Right atrium auricular region (tissue), 2 donors: ENCODE results near the gene TNFAIP6. TPM values are rescaled to one million over a fixed set of nuclear protein-coding genes. Genes with fewer than 3 reads are reported as not detected.

Source experiments
- DNase-seq: peaks from one replicate; pipeline ENCODE4 v3.0.0-alpha.2; 2019; ENCODE audit warnings: low spot score
- H3K27ac ChIP-seq, 2 donors: fragments of 200-600 bp; sonication (generic); 1 replicate in 1 of 2; 2 replicates in 1 of 2; pipeline ENCODE4 v1.5.1; 2016 to 2019
- H3K27me3 ChIP-seq, 2 donors: fragments of 200-600 bp; sonication (generic); one replicate each; pipeline versions ENCODE4 v1.5.1 to v1.6.0; 2017 to 2019
- H3K36me3 ChIP-seq: fragments of 200-600 bp; sonication (generic); one replicate; pipeline ENCODE4 v1.5.1; 2016
- H3K4me1 ChIP-seq, 2 donors: fragments of 200-600 bp; sonication (generic); one replicate each; pipeline versions ENCODE4 v1.5.1 to v1.6.0; 2017 to 2019
- H3K4me3 ChIP-seq, 2 donors: fragments of 200-600 bp; sonication (generic); 1 replicate in 1 of 2; 2 replicates in 1 of 2; pipeline ENCODE4 v1.5.1; 2017 to 2019; ENCODE audit warnings: mild to moderate bottlenecking in 1 of 2, moderate library complexity in 1 of 2
- H3K9me3 ChIP-seq, 2 donors: fragments of 200-600 bp; sonication (generic); one replicate each; pipeline ENCODE4 v1.5.1; 2019
- CTCF ChIP-seq, 2 donors: fragments of 200-600 bp; sonication (generic); IDR thresholded peaks; one replicate each; pipeline ENCODE4 v1.5.1; 2019; ENCODE audit warnings: antibody characterized with exemption in 2 of 2
- total RNA-seq, 2 donors: library from RNA; depleted of rRNA; stranded (reverse); fragments of >200 nt; gene quantifications; one replicate each; pipeline ENCODE4 v1.1.0, GENCODE V29; 2016

Gene TNFAIP6
- total RNA-seq, 2 donors from 2014 or later = 2.8 to 5.2 TPM

- Histone ChIP-seq H3K4me1 (no peaks in the 10 kb centered on the region), H3K4me3 (no peak overlapping the region), H3K27me3 (no peaks in the 10 kb centered on the region), H3K9me3 (peaks cover 0 to 5% of the 10 kb centered on the region in 2 donors), H3K36me3 (no peaks in the 10 kb centered on the region), H3K27ac (no peak overlapping the region)
- no peak for DNase-seq
- TF ChIP-seq CTCF (IDR thresholded peaks at IDR 0.05) = no peak
These were observed 38.4 kb downstream of the TNFAIP6 start for GRCh38 chr2:151395509-151396374.

GRCh38 chr2:151399981-151400380, 42.6 kb downstream of the TNFAIP6 start:
- H3K36me3 ChIP-seq = no peaks in the 10 kb centered on the region

GRCh38 chr2:151401149-151401548, 43.8 kb downstream of the TNFAIP6 start:
- Histone ChIP-seq H3K36me3 (no peaks in the 10 kb centered on the region), H3K4me3 (no peak overlapping the region), H3K27ac (no peak overlapping the region), H3K9me3 (no peaks in the 10 kb centered on the region), H3K27me3 (no peaks in the 10 kb centered on the region), H3K4me1 (no peaks in the 10 kb centered on the region)
- DNase-seq = no peak
- TF ChIP-seq CTCF (IDR thresholded peaks at IDR 0.05) = no peak

More at GRCh38 chr2:151399981-151400380, 42.6 kb downstream of the TNFAIP6 start:
- H3K9me3 ChIP-seq = no peaks in the 10 kb centered on the region
- H3K27ac ChIP-seq = no peak overlapping the region
- no peak overlapping the region for H3K4me3 ChIP-seq
- no peaks in the 10 kb centered on the region for H3K4me1 ChIP-seq
- H3K27me3 ChIP-seq = no peaks in the 10 kb centered on the region
- TF ChIP-seq CTCF (IDR thresholded peaks at IDR 0.05) = no peak
- DNase-seq = no peak

GRCh38 chr2:151403914-151404313, 46.5 kb downstream of the TNFAIP6 start:
- Histone ChIP-seq H3K27ac (no peak overlapping the region), H3K4me3 (no peak overlapping the region), H3K36me3 (no peaks in the 10 kb centered on the region), H3K4me1 (no peaks in the 10 kb centered on the region), H3K27me3 (no peaks in the 10 kb centered on the region), H3K9me3 (no peaks in the 10 kb centered on the region)
- TF ChIP-seq CTCF (IDR thresholded peaks at IDR 0.05) = no peak
- no peak for DNase-seq

- Histone ChIP-seq H3K4me3 (no peak overlapping the region), H3K4me1 (no peaks in the 10 kb centered on the region), H3K27me3 (no peaks in the 10 kb centered on the region), H3K36me3 (no peaks in the 10 kb centered on the region), H3K9me3 (no peaks in the 10 kb centered on the region), H3K27ac (no peak overlapping the region)
- no peak for TF ChIP-seq CTCF (IDR thresholded peaks at IDR 0.05)
- no peak for DNase-seq
These were observed 48.0 kb downstream of the TNFAIP6 start for GRCh38 chr2:151405376-151405775.
